Inflammatory macrophage (primary cell): Measurements from ENCODE around the gene NCK2.

Experiments
- DNase-seq, 2 donors: peaks; one replicate each; pipeline ENCODE4 v3.0.0-alpha.2; 2020 to 2022

NCK2 gene

DNA sequence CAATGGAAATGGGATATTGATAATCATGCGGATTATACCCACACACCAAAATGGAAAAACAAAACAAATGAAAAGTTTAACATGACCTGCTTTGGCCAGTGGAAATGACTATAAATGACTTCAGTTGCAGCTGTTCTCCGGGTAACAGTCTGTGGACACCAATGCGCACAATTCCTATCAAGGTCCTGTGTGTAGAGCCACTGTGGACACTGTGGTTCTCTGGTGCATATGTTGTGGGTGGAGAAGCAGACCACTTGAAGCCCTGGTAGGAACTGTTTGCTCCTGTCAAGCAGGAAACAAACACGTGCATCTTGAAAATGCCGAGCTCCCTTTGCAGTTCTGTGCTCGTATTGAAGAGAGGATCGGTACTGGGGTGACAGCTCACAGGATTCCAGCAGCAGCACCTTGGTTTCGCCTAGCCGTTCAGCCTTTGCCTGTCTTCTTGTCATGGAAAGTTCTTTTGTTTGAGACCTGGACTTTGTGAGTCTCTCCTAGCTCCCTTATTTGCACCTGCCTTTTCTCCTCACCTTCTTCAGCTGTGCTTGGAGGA is 32.9 kb downstream of the NCK2 start:
- no peak for DNase-seq

GRCh38 chr2:105778080-105778607 is 33.4 kb downstream of the NCK2 start:
- no peak for DNase-seq

- no peak for DNase-seq
These were observed 34.7 kb downstream of the NCK2 start for GRCh38 chr2:105779394-105779793.

DNA sequence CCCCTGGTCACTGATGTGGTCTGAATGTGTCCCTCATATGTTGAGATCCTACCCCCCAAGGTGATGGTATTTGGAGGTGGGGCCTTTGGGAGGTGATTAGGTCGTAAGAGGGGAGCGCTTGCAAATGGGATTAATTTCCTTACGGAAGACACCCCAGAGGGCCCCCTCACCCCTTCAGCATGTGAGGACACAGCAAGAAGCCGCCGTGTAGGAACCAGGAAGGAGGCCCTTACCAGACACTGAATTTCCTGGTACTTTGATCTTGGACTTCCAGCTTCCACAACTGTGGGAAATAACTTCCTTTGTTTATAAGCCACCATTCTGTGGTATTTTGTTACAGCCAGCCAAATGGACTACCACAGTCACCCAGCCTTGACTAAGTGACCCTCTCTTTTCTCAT is 35.9 kb downstream of the NCK2 start:
- DNase-seq: no peak

- no peak for DNase-seq
These were observed 36.7 kb downstream of the NCK2 start for GRCh38 chr2:105781274-105781978.

DNA sequence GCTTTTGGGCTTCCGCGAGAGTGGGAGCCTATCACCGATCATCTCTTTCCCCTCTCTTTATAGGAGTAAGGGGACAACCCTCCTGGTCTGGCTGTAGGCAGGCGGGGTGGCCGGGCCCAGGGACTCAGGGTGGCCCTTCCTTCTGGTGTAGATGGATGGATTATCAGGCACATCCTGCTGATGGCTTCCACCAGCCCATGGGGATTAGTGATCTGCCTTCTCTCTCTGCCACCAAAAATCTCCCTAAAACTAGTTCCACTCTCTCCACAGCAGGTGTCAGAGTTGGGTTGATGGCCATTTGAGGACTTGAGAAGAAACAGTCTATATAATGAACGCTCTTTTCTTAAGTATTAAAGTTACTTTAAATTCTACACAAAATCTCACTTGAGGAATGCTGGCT is 37.4 kb downstream of the NCK2 start:
- no peak for DNase-seq

- no peak for DNase-seq
These were observed 37.9 kb downstream of the NCK2 start for GRCh38 chr2:105782646-105783045.

- DNase-seq: no peak
These were observed 38.5 kb downstream of the NCK2 start for GRCh38 chr2:105783151-105783738.

- no peak for DNase-seq
These were observed 39.3 kb downstream of the NCK2 start for GRCh38 chr2:105783972-105784371.

DNA sequence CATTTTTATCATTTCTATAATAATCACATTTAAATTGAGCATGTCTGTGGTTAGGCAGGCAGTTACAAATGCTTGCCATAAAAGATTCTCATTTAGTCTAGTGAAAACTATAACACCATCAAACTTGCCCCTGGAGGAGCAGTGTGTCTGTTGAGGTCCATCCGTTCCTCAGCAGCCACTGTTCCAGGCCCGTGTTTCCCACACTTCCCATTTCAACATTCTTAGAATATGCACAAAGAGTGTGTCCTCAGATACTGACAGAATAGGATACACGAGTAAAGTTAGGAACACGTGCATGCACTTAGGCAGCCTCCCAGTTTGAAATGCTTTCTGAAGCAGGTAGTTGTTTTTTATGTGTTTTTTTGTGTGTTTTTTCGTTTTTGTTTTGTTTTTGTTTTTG is 39.9 kb downstream of the NCK2 start:
- no peak for DNase-seq

DNA sequence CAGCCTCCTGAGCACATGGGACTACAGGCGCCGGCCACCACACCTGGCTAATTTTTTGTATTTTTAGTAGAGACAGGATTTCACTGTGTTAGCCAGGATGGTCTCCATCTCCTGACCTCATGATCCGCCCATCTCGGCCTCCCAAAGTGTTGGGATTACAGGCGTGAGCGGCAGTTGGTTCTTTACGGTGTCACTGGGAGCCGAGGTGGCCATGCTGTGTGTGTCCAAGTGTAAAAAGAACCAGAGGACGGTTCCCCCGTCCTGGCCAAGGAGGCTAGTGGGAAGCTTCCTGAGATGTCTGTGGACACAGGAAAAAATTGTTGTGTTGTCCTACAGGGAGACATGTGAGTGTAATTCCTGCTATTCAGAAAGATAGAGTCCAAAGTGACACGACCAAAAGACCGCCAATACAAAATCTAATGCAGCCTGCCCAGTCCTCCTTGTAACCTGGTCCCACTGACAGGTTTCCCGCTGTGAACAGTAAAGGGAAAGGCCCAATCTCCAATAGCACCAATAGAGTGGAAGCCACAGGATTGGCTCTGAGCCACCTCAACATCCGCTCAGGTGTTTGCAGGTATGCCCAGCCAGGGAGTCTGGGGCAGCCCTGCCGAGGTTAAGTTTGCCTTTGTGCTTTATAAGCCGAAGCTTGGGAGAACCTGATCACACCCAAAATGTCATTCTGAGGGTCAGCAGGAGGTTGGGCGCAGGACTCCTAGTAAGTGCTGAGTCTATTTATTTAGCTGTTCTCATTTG is 40.6 kb downstream of the NCK2 start:
- no peak for DNase-seq

- DNase-seq: no peak
These were observed 41.8 kb downstream of the NCK2 start for GRCh38 chr2:105786231-105787230.

GRCh38 chr2:105787376-105788318 is 42.9 kb downstream of the NCK2 start:
- peak in 1 of 2 donors; percentile 18 for DNase-seq

DNA sequence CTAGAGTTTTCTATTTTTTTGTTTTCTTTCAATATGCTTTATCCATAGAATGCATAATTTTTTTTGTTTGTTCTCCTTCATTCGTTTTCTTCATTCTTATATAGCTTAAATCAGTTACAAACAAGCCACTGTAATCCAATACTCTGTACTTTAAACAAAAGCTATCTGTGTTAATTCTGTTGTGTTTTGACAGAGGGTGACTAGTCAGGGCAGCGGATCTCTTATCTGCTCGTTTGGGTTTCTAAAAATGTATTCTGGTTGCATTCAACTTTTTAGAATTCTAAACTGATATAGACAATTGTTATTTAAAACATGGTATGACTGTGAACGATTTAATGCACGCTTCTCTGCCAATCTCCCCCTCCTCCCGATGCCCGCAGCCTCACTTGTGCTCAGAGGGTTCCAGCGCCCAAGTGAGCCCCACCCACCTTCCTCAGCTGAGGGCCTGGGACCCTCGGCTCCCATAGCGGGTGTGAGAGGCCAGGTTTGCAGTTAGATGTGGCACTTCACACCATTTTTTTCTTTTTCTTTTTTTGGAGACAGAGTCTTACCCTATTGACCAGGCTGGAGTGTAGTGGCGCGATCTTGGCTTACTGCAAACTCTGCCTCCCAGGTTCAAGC is 44.1 kb downstream of the NCK2 start:
- no peak for DNase-seq

- DNase-seq: peak; percentile 54 to 62
These were observed 45.2 kb downstream of the NCK2 start for GRCh38 chr2:105789745-105790460.

- DNase-seq: no peak
These were observed 45.9 kb downstream of the NCK2 start for GRCh38 chr2:105790461-105791149.

GRCh38 chr2:105791229-105791628 is 46.5 kb downstream of the NCK2 start:
- no peak for DNase-seq

- DNase-seq: no peak
These were observed 47.8 kb downstream of the NCK2 start for GRCh38 chr2:105792561-105792960.
